CD14-positive monocyte (primary cell): ENCODE results near the gene HDC. TPM values are rescaled to one million over a fixed set of nuclear protein-coding genes. Genes with fewer than 3 reads are reported as not detected.

Source experiments
- DNase-seq, 3 donors: peaks; one replicate each; pipeline ENCODE4 v3.0.0-alpha.2; 2011 to 2022
- H2AFZ ChIP-seq: 2 replicates; pipeline ENCODE4 v1.6.0; 2012; ENCODE audit warnings: mild to moderate bottlenecking, low read depth, low read length, inconsistent platforms; ENCODE audit not compliant: insufficient read depth, poor library complexity, severe bottlenecking
- H3K27ac ChIP-seq, 2 donors: 1 replicate in 1 of 2; 2 replicates in 1 of 2; pipeline ENCODE4 v1.5.1; 2012 to 2013; ENCODE audit warnings: low read length in 2 of 2, control low read depth in 1 of 2, inconsistent platforms in 1 of 2, low read depth in 1 of 2, mild to moderate bottlenecking in 1 of 2
- H3K27me3 ChIP-seq, 2 donors: one replicate each; pipeline versions ENCODE4 v1.6.0 to v1.6.1; 2011 to 2013; ENCODE audit warnings: low read length in 2 of 2; ENCODE audit not compliant: control insufficient read depth in 2 of 2, insufficient read depth in 2 of 2
- H3K36me3 ChIP-seq, 2 donors: replicated peaks in 1 of 2; 1 replicate in 1 of 2; 2 replicates in 1 of 2; pipeline versions ENCODE4 v1.5.1 to v1.6.1; 2012 to 2013; ENCODE audit warnings: low read length in 2 of 2, control low read depth in 1 of 2, inconsistent platforms in 1 of 2, mild to moderate bottlenecking in 1 of 2; ENCODE audit not compliant: insufficient read depth in 2 of 2, control insufficient read depth in 1 of 2
- H3K4me1 ChIP-seq, 2 donors: 1 replicate in 1 of 2; 2 replicates in 1 of 2; pipeline versions ENCODE4 v1.5.1 to v1.6.1; 2012 to 2013; ENCODE audit warnings: low read length in 2 of 2, control low read depth in 1 of 2, inconsistent platforms in 1 of 2, mild to moderate bottlenecking in 1 of 2, moderate library complexity in 1 of 2; ENCODE audit not compliant: insufficient read depth in 2 of 2, control insufficient read depth in 1 of 2
- H3K4me2 ChIP-seq: replicated peaks from 2 replicates; pipeline ENCODE3; 2012; ENCODE audit warnings: low read length, moderate library complexity, mild to moderate bottlenecking; ENCODE audit not compliant: poor library complexity, severe bottlenecking; ENCODE audit errors: extremely low read depth
- H3K4me3 ChIP-seq, 3 experiments: fragments of 200-600 bp in 1 of 3; sonication (generic) in 1 of 3; replicated peaks in 1 of 3; 1 replicate in 2 of 3; 2 replicates in 1 of 3; pipeline ENCODE4 v1.5.1; 2011 to 2013; ENCODE audit warnings: low read length in 3 of 3, mild to moderate bottlenecking in 3 of 3, control low read depth in 2 of 3, low read depth in 2 of 3, inconsistent platforms in 1 of 3, moderate library complexity in 1 of 3
- H3K79me2 ChIP-seq: 2 replicates; pipeline ENCODE4 v1.6.0; 2012; ENCODE audit warnings: mild to moderate bottlenecking, control low read depth, inconsistent platforms, low read length, moderate library complexity; ENCODE audit not compliant: insufficient read depth
- H3K9ac ChIP-seq: 2 replicates; pipeline ENCODE4 v1.6.0; 2017; ENCODE audit warnings: low read length, mild to moderate bottlenecking; ENCODE audit not compliant: insufficient read depth, poor library complexity, severe bottlenecking
- H3K9me3 ChIP-seq, 2 donors: replicated peaks in 1 of 2; 1 replicate in 1 of 2; 2 replicates in 1 of 2; pipeline versions ENCODE4 v1.5.1 to v1.6.1; 2012 to 2013; ENCODE audit warnings: low read length in 2 of 2, control low read depth in 1 of 2; ENCODE audit not compliant: control insufficient read depth in 1 of 2, insufficient read depth in 1 of 2
- H4K20me1 ChIP-seq: 2 replicates; pipeline ENCODE4 v1.6.0; 2012; ENCODE audit warnings: mild to moderate bottlenecking, low read length, control low read depth, moderate library complexity; ENCODE audit not compliant: insufficient read depth
- H3K27ac Mint-ChIP-seq, 7 donors: one replicate each; pipeline ENCODE4 v1.8.0; 2020; ENCODE audit warnings: mild to moderate bottlenecking in 7 of 7, mixed read lengths in 7 of 7, moderate library complexity in 6 of 7, inconsistent platforms in 2 of 7
- H3K27me3 Mint-ChIP-seq, 3 donors: one replicate each; pipeline ENCODE4 v1.8.0; 2021 to 2022; ENCODE audit warnings: low read depth in 3 of 3, mild to moderate bottlenecking in 3 of 3, mixed read lengths in 3 of 3, moderate library complexity in 3 of 3, inconsistent platforms in 1 of 3
- H3K36me3 Mint-ChIP-seq, 2 donors: one replicate each; pipeline ENCODE4 v1.8.0; 2020; ENCODE audit warnings: mixed read lengths in 2 of 2, inconsistent platforms in 1 of 2, mild to moderate bottlenecking in 1 of 2
- H3K4me1 Mint-ChIP-seq: one replicate; pipeline ENCODE4 v1.8.0; 2020; ENCODE audit warnings: mild to moderate bottlenecking, mixed read lengths
- H3K4me3 Mint-ChIP-seq, 2 donors: one replicate each; pipeline ENCODE4 v1.8.0; 2020; ENCODE audit warnings: mild to moderate bottlenecking in 2 of 2, mixed read lengths in 2 of 2, moderate library complexity in 1 of 2
- H3K9me3 Mint-ChIP-seq, 7 donors: one replicate each; pipeline ENCODE4 v1.8.0; 2020 to 2022; ENCODE audit warnings: mixed read lengths in 7 of 7, mild to moderate bottlenecking in 6 of 7, moderate library complexity in 6 of 7, inconsistent platforms in 2 of 7
- WGBS: methylation state at CpG from one replicate; pipeline ENCODE4 v1.1.5; 2013; ENCODE audit warnings: missing lambda C conversion rate; ENCODE audit not compliant: insufficient coverage; 5-methylcytosine and 5-hydroxymethylcytosine counted together
- intact Hi-C, 2 donors: fragments of 100-400 bp; cut with micrococcal nuclease; formaldehyde crosslinking; loops; one replicate each; pipeline versions ENCODE4 v1.15.0 to v1.15.1; 2023
- polyA plus RNA-seq, 3 donors: library from polyadenylated mRNA; depleted of rRNA in 1 of 3; unstranded in 2 of 3; stranded (reverse) in 1 of 3; fragments of 300-500 nt in 2 of 3; fragments of >200 nt in 1 of 3; fragmentation: Illumina TruSeq in 2 of 3; gene quantifications; 1 replicate in 2 of 3; 2 replicates in 1 of 3; pipeline ENCODE4 v1.2.3, GENCODE V29; 2012 to 2021
- TF ChIP-seq, protein P1 (sequence below): fragments of 200-600 bp; IDR thresholded peaks from one replicate; pipeline ENCODE4 v1.8.0; 2022; ENCODE audit warnings: antibody characterized with exemption, mild to moderate bottlenecking

The HDC gene
- polyA plus RNA-seq, 3 donors, result 0.11 TPM; not detected in 2

DNA sequence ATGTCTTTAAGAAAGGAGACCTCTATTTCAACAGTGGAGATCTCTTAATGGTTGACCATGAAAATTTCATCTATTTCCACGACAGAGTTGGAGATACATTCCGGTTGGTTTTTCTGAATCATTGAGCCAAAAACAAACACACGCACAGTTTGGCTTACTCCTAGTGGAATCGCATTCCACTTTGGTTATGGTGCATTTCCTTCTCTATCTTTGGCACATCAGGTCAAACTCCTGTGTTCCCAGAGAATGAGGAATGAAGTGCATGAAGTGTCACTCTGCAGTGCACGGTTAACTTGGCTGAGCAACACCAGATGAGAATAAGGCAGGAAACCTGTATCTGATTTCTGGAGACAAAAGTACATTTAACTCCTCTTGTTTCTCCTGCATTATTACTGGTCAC lies 38.5 kb downstream of the HDC start:
- intact Hi-C loops, result no loop called here
- Histone ChIP-seq H3K27ac (no peak overlapping the region), H3K36me3 (no peaks in the 10 kb centered on the region), H3K9me3 (no peaks in the 10 kb centered on the region), H3K79me2 (no peaks in the 10 kb centered on the region), H3K9ac (no peak overlapping the region), H3K27me3 (no peaks in the 10 kb centered on the region), H3K4me1 (no peaks in the 10 kb centered on the region), H2AFZ (no peak overlapping the region), H3K4me2 (no peak overlapping the region), H3K4me3 (no peak overlapping the region), H4K20me1 (no peaks in the 10 kb centered on the region)
- Mint-ChIP-seq H3K27me3 (no peaks in the 10 kb centered on the region), H3K9me3 (peaks cover 0 to 2% (median 0%) of the 10 kb centered on the region in 7 donors), H3K4me1 (no peaks in the 10 kb centered on the region), H3K27ac (no peak overlapping the region), H3K36me3 (peaks cover 3 to 4% of the 10 kb centered on the region in 2 donors), H3K4me3 (no peak overlapping the region)
- DNase-seq, result no peak
- TF ChIP-seq, protein P1, sequence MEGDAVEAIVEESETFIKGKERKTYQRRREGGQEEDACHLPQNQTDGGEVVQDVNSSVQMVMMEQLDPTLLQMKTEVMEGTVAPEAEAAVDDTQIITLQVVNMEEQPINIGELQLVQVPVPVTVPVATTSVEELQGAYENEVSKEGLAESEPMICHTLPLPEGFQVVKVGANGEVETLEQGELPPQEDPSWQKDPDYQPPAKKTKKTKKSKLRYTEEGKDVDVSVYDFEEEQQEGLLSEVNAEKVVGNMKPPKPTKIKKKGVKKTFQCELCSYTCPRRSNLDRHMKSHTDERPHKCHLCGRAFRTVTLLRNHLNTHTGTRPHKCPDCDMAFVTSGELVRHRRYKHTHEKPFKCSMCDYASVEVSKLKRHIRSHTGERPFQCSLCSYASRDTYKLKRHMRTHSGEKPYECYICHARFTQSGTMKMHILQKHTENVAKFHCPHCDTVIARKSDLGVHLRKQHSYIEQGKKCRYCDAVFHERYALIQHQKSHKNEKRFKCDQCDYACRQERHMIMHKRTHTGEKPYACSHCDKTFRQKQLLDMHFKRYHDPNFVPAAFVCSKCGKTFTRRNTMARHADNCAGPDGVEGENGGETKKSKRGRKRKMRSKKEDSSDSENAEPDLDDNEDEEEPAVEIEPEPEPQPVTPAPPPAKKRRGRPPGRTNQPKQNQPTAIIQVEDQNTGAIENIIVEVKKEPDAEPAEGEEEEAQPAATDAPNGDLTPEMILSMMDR, result no peak
- WGBS, result 100% methylated on average over 4 of the region's 5 CpGs

DNA sequence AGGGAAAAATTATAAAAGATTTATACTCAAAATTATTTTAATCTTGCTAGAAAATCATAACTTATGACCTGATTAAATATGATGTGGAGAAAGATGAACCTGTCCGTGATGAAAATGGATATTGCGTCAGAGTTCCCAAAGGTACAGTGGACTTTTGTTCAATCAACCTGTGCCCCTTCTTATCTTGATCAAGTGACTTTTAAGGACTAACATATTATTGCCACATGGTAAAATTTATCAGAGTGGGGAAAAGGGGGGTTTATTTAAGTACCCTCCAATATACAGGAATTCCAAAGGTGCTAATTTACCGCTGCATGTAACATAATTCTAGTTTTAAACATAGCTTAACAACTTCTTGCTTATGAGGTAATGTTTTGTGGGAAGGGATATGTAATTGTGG lies 39.6 kb downstream of the HDC start:
- H3K9ac ChIP-seq, result no peak overlapping the region
- no peak overlapping the region for H3K27ac Mint-ChIP-seq

More for the DNA sequence above, 39.6 kb downstream of the HDC start:
- no peak overlapping the region for H3K27ac ChIP-seq
- Mint-ChIP-seq H3K36me3 (peaks cover 3 to 4% of the 10 kb centered on the region in 2 donors), H3K4me1 (no peaks in the 10 kb centered on the region), H3K9me3 (peaks cover 0 to 2% (median 0%) of the 10 kb centered on the region in 7 donors), H3K27me3 (no peaks in the 10 kb centered on the region), H3K4me3 (no peak overlapping the region)
- no peak overlapping the region for H3K4me3 ChIP-seq
- no peaks in the 10 kb centered on the region for H3K79me2 ChIP-seq
- no peaks in the 10 kb centered on the region for H4K20me1 ChIP-seq
- H3K36me3 ChIP-seq, result no peaks in the 10 kb centered on the region
- DNase-seq, result no peak
- H3K9me3 ChIP-seq, result no peaks in the 10 kb centered on the region
- TF ChIP-seq, protein P1, result no peak
- intact Hi-C loops, result no loop called here
- no peak overlapping the region for H3K4me2 ChIP-seq
- H3K4me1 ChIP-seq, result no peaks in the 10 kb centered on the region
- no peaks in the 10 kb centered on the region for H3K27me3 ChIP-seq
- WGBS, result no CpG with 5 or more reads among the region's 3 CpGs
- H2AFZ ChIP-seq, result no peak overlapping the region
